ENCODE results near the gene OVOL2. TPM values are rescaled to one million over a fixed set of nuclear protein-coding genes. Genes with fewer than 3 reads are reported as not detected.

OVOL2 gene
- total RNA-seq, 2 donors from 2014 or later, result 25.6 to 34.8 TPM

DNA sequence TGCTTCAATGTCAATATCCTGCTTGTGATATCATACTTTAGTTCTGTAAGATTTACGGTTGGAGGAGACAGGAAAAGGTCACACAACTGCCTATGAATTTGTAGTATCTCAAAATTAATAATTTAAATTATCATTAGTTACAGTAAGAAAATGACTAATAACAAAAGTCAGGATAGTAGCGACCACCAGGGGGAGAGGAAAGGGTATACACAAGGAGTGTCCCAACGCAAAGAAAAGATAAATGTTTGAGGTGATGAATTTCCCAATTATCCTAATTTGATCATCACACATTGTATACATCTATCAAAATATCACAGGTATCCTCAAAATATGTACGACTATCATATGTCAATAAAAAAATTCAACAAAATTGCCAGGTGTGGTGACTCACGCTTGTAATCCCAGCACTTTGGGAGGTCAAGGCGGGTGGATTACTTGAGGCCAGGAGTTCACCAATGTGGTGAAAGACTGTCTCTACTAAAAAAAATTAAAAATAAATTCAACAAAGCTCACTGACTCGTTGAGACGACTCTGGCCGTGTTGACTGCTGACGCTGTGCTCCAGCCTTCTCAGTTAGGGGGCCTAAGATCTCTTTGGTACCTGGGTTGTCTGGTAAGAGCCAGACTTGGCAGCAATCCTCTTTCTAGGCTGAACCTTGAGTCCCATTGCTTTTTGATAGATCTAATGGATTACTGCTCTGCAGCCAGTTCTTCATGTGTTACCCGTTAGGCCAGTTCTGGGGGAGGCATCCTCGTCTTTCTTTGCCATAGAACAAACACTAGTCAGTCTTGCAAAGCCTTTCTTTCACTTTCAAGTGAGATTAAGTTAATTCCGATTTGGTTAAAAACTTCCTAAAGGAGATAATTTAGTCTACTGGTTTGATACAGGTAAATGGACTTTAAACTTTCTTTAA is 9.0 kb upstream of the OVOL2 start:
- Histone ChIP-seq H3K4me3 (no peak overlapping the region), H3K4me1 (replicated peaks) (no peaks in the 10 kb centered on the region), H3K9me3 (no peaks in the 10 kb centered on the region), H3K36me3 (no peaks in the 10 kb centered on the region), H3K27ac (no peak overlapping the region), H3K27me3 (replicated peaks; ENCODE audit: insufficient read depth) (no peaks in the 10 kb centered on the region)
- intact Hi-C loops (cut with DNase I), result no loop called here
- 69% methylated on average over 13 of the region's 13 CpGs for WGBS
- TF ChIP-seq POLR2A (IDR thresholded peaks at IDR 0.05) (no peak), POLR2AphosphoS5 (IDR thresholded peaks at IDR 0.05) (no peak)
- TF ChIP-seq, protein P1, sequence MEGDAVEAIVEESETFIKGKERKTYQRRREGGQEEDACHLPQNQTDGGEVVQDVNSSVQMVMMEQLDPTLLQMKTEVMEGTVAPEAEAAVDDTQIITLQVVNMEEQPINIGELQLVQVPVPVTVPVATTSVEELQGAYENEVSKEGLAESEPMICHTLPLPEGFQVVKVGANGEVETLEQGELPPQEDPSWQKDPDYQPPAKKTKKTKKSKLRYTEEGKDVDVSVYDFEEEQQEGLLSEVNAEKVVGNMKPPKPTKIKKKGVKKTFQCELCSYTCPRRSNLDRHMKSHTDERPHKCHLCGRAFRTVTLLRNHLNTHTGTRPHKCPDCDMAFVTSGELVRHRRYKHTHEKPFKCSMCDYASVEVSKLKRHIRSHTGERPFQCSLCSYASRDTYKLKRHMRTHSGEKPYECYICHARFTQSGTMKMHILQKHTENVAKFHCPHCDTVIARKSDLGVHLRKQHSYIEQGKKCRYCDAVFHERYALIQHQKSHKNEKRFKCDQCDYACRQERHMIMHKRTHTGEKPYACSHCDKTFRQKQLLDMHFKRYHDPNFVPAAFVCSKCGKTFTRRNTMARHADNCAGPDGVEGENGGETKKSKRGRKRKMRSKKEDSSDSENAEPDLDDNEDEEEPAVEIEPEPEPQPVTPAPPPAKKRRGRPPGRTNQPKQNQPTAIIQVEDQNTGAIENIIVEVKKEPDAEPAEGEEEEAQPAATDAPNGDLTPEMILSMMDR (IDR thresholded peaks at IDR 0.05), result no peak
- no peak for DNase-seq (ENCODE audit: low spot score)

DNA sequence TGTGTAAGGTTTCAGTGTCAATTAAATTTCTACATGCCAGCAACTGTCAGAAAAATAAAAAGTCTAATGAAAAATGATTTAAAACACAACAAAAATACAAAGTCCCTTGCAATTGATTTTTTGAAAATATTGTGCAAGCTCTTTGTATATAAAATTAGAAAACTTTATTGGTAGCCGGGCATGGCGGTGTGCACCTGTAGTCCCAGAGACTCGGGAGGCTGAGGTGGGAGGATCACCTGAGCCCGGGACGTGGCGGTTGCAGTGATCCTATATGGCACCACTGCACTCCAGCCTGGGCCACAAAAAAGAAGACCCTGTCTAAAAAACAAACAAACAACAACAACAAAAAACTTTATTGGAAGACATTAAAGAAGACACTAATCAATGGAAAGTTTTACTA is 6.0 kb upstream of the OVOL2 start:
- 89% methylated on average over 6 of the region's 6 CpGs for WGBS
- intact Hi-C loops (cut with DNase I), result no loop called here
- no peak overlapping the region for H3K4me3 ChIP-seq

DNA sequence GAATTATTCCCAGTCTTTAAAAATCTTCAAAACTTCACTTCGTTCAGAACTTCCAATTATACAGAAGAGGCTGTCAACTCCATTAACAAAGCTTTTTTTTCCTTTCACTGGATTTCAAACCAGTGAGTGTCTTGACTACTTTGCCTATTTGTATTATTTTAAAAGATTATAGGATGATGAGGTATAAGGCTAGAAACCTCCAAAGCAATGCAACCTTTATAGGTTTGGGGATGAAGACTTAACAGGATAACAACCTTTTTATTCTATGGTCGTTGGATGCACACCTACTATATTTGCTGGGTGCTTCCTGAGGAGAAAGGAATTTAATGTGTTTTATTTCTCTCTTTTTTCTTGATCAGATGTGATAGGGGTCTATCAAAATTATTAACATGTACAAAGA is 1.9 kb upstream of the OVOL2 start:
- peak overlapping the region in 1 of 2 donors; percentile 65 for H3K4me3 ChIP-seq
- H3K36me3 ChIP-seq, result no peaks in the 10 kb centered on the region
- no peaks in the 10 kb centered on the region for H3K9me3 ChIP-seq
- intact Hi-C loops (cut with DNase I), result no loop called here
- no peaks in the 10 kb centered on the region for H3K27me3 ChIP-seq (replicated peaks; ENCODE audit: insufficient read depth)
- no peak for DNase-seq (ENCODE audit: low spot score)
- TF ChIP-seq, protein P1 (IDR thresholded peaks at IDR 0.05), result no peak
- TF ChIP-seq POLR2A (IDR thresholded peaks at IDR 0.05), result no peak
- no peak for TF ChIP-seq POLR2AphosphoS5 (IDR thresholded peaks at IDR 0.05)
- peak overlapping the region; percentile 87 to 88 for H3K27ac ChIP-seq
- 25% methylated on average over 2 of the region's 2 CpGs for WGBS
- no peaks in the 10 kb centered on the region for H3K4me1 ChIP-seq (replicated peaks)

More for the DNA sequence above, 6.0 kb upstream of the OVOL2 start:
- H3K9me3 ChIP-seq, result no peaks in the 10 kb centered on the region
- TF ChIP-seq, protein P1 (IDR thresholded peaks at IDR 0.05), result no peak
- no peak for TF ChIP-seq POLR2AphosphoS5 (IDR thresholded peaks at IDR 0.05)
- TF ChIP-seq POLR2A (IDR thresholded peaks at IDR 0.05), result no peak
- H3K27me3 ChIP-seq (replicated peaks; ENCODE audit: insufficient read depth), result no peaks in the 10 kb centered on the region
- H3K36me3 ChIP-seq, result no peaks in the 10 kb centered on the region
- no peak overlapping the region for H3K27ac ChIP-seq
- no peaks in the 10 kb centered on the region for H3K4me1 ChIP-seq (replicated peaks)
- DNase-seq (ENCODE audit: low spot score), result no peak

DNA sequence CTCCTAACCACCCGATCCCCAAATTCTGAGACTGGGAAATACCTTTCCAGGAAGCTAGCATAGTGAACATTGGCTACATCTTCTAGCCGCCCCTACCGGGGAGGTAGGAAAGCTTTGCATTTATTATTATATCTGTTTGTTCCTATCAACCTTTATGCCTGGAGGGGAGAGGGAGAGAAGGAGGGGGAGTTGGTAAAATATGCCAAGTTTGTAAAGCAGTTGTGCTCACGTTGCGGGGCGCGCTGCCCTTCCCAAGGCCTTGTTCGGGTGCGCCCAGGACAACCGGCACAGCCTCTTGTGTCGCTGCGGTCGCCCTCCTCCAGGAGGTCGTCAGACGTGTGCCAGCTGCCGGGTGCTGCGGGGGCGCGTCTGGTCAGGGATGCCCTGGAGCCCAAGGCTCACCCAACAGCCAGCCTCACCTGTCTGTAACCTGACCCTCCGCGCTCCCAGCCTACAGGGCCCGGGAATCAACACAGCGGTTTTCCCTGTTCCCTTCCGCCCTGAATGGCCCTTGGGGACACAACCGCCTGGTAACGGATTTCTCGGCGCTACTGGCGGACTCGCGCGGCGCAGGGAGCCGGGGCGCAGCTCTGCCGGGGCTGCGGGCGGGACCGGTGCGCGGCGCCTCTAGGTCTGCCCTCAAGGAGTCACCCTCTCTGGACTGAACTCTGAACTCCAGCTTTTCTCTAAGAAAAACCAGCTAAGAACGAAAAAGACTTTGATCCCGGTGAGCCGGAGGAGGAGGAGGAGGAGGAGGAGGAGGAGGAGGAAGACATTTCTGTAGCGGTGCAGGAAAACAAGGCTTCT is 1.1 kb upstream of the OVOL2 start:
- TF ChIP-seq, protein P1 (IDR thresholded peaks at IDR 0.05), result peak in 1 of 4 experiments; percentile 8
- TF ChIP-seq POLR2AphosphoS5 (IDR thresholded peaks at IDR 0.05), result no peak
- Histone ChIP-seq H3K36me3 (no peaks in the 10 kb centered on the region), H3K27me3 (replicated peaks; ENCODE audit: insufficient read depth) (no peaks in the 10 kb centered on the region), H3K4me1 (replicated peaks) (no peaks in the 10 kb centered on the region), H3K4me3 (peak overlapping the region; percentile 13 to 65), H3K27ac (peak overlapping the region; percentile 87 to 88), H3K9me3 (no peaks in the 10 kb centered on the region)
- intact Hi-C loops (cut with DNase I), result no loop called here
- DNase-seq (ENCODE audit: low spot score), result peak; percentile 58
- WGBS, result under 1% methylated on average over 46 of the region's 46 CpGs

Measured in prostate gland (tissue), 2 donors.